AG09319 (cell line): ENCODE measurements around the gene NIPBL.

Experiments
- DNase-seq: peaks from one replicate; pipeline ENCODE4 v3.0.0-alpha.2; 2010; ENCODE audit warnings: low read depth; ENCODE audit errors: extremely low read depth
- TF ChIP-seq, protein P1 (sequence below): IDR thresholded peaks from 2 replicates; pipeline ENCODE4 v1.5.1; 2011; ENCODE audit warnings: low read depth, mild to moderate bottlenecking, inconsistent platforms, low read length, moderate library complexity

Gene NIPBL

DNA sequence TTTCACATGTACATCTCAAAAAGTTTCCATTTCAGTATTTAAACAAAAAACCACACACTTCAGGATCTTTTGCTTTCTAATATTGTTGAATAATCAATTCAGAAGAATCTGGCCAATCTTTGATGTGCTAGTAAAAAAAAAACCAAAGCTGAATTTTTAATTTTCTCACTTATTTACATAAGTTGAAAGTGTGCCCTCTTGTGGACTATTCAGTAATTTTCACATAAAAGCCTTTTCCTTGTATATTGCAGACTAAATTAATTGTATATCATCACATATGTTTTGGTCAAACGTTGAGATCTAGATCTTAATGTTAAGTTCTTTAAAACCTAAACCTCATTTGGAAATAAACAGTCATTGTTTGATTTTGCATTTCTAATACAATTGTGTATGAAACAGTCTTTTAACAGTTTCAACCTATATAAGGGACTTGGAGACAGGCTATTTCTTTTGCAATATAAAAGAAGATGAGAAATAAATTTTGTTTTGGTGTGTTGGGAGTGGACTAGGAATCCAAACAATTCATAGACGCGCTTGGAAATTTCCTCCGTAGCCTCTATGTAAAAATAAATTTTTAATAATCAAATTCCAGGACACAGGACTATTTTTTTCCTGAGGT, 68.1 kb downstream of the NIPBL start:
- TF ChIP-seq, protein P1, sequence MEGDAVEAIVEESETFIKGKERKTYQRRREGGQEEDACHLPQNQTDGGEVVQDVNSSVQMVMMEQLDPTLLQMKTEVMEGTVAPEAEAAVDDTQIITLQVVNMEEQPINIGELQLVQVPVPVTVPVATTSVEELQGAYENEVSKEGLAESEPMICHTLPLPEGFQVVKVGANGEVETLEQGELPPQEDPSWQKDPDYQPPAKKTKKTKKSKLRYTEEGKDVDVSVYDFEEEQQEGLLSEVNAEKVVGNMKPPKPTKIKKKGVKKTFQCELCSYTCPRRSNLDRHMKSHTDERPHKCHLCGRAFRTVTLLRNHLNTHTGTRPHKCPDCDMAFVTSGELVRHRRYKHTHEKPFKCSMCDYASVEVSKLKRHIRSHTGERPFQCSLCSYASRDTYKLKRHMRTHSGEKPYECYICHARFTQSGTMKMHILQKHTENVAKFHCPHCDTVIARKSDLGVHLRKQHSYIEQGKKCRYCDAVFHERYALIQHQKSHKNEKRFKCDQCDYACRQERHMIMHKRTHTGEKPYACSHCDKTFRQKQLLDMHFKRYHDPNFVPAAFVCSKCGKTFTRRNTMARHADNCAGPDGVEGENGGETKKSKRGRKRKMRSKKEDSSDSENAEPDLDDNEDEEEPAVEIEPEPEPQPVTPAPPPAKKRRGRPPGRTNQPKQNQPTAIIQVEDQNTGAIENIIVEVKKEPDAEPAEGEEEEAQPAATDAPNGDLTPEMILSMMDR = peak; percentile 44
- peak; percentile 39 for DNase-seq

DNA sequence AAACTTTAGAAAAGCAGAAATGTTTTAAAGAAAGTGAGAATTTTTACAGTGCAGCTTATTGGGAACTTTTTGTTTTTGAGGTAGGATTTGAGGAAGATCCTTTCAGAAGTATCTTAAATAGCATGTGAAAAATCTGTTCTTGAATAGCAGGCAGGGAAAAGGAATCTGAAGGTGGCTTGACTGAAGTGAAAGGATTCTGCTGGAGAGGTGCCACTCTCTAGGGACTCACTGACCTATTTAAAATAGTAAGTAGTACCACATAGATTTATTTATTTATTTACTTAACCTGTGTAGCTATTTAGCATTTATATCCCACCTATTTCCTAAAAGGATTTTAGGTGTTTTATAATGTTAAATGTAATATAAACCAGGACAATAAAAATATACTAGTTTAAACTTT, 69.1 kb downstream of the NIPBL start:
- TF ChIP-seq, protein P1 = no peak
- DNase-seq = no peak

DNA sequence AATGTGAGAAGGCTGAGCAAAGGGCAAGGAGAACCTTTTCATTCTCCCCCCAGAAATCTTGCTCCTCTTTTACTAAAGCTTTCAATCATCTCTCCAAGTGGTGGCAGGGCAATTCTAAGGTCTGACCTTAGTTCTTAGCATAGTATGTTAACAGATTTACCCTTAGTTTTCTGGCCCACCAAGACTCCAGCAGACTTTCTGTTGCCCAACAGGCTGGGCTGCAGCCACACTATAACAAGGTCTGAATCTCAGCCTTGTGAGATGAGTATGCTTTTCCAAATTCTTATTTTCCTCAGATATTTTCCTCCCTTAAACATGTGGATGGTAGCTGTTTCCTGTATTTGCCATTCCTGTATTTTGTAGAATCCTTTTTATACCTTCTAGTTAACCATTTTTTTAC, 69.5 kb downstream of the NIPBL start:
- no peak for DNase-seq
- TF ChIP-seq, protein P1 = no peak

DNA sequence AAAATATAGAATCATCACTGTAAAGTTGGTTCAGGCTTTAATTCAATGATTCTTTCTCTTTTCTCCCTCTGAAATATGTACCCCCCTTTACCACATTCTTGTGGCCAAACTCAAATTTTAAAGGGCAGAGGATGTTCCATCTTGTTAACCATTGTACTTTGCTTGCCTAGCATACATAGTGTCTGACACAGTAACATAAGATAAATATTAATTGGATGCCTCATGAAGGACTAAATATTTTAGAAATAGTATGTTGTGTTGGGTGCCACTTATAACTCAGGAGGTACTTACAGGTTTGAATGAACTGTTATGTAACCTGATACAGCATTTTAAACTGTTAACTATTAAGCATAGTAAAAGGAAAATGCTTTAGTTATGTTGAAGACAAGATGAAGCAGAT, 71.5 kb downstream of the NIPBL start:
- no peak for DNase-seq

DNA sequence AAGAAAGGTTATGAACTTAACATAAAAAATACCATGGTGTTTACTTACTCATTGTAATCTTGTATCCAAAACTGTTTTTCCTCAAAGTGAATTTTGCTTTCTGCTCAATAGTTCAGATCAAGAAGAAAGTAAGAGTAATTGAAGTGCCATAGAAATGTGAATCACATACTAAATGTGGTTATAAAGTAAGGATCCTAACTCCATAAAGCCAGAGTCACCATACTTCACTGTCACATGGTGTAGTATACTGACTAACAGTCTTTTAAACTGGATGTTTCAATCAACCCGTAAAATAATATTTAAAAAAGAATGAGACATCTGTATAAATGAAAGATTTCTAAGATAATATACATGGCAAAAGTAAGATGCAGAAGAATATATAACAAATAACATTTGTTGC, 72.1 kb downstream of the NIPBL start:
- DNase-seq = no peak
- TF ChIP-seq, protein P1 = no peak

More for the DNA sequence above, 71.5 kb downstream of the NIPBL start:
- TF ChIP-seq, protein P1 = no peak

DNA sequence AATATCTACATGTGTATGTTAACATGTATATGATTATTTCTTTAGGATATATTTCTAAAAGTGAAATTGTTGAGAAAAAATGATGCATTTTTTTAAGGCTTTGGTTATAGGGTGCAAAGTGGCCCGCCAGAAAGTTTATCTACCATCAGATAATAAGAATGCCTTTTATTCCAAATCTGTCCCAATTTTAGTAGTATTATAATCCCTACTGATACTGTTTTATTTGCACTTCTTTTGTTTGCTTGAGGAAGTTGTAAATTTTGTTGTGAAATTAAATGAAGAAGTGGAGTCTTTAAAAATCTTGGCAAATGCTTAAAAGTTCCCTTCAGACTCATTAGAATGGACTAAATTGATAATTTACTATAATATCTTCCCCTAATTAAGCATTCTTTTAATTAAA, 73.0 kb downstream of the NIPBL start:
- TF ChIP-seq, protein P1 = no peak
- DNase-seq = no peak

DNA sequence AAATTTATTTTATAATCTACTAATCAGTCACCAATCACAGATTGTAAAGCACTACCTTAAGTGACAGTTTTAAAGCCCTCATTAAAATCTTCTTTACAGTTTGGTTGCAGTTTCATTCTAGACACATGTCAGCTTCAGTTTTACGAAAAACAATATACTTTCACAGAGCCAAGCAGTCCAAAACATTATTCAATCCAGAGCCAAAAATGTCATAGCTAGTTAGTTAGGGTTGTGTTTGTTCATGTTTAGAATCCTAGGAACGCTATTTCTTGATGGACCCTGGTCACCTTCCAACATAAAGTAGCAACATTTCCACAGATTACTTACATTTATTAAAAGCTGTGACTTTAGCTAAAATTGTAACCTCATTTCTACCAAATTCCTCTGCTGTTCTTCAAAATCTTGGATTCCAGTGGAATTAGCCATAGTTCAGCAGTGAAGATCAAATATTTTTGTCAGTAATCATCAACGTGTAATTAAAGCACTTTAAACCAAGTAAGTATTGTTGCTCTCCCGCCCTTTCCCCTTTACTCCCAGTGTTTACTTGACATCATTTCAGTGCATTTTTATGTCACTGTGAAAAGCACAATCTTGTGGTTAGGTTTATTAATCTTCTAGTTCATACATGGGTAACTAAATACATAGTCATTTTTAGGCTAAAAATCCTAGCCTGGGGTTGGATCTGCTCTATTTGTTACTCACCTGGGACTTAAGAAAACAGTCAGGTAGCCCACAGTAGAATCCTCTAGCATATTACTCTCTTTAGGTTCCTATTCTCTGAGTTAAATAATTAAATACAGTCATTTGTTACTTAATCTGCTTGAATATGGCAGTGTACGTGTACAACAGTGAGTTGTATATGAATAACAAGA, 74.3 kb downstream of the NIPBL start:
- TF ChIP-seq, protein P1 = no peak
- peak; percentile 40 for DNase-seq
